ENCODE data around the gene SLC8A2.
"Not testable (repeated sequence)": the region's sequence is repeated elsewhere in the genome, so short reads cannot be mapped to it uniquely, and the experiment has no call there.

Gene SLC8A2

DNA sequence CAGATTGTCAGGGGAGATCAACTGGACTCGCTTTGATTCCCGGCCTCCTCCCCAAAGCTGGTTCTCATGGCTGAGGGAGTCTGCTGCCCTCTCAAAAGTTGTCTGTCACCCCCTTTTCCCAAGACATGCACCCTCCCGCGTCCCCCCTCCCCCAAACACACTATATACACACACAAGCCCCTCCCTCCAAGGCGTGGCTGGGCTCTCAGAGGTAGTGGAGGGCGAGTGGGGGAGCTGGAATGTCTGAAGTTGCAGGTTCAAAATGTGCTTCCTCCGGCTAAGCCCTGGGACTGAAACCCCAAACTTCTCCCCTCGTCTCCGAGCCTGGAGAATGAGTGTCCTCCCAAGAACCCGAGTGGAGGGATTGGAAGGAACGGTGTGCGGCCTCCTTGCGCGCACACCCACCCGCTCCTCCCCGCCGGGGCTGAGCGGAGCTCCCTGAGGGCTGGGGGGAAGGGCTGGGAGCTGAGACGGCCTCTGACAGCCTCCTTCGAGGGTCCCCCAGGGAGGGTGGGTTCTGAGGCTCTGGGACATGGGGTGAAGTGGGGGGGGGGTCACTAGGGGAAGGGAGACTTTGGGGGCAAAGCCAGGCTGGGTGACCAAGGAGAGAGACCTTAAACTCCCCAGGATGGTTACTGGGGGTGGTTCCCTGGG lies 42.4 kb downstream of the SLC8A2 start:
- no peak for DNase-seq (ENCODE audit: low read depth)

DNA sequence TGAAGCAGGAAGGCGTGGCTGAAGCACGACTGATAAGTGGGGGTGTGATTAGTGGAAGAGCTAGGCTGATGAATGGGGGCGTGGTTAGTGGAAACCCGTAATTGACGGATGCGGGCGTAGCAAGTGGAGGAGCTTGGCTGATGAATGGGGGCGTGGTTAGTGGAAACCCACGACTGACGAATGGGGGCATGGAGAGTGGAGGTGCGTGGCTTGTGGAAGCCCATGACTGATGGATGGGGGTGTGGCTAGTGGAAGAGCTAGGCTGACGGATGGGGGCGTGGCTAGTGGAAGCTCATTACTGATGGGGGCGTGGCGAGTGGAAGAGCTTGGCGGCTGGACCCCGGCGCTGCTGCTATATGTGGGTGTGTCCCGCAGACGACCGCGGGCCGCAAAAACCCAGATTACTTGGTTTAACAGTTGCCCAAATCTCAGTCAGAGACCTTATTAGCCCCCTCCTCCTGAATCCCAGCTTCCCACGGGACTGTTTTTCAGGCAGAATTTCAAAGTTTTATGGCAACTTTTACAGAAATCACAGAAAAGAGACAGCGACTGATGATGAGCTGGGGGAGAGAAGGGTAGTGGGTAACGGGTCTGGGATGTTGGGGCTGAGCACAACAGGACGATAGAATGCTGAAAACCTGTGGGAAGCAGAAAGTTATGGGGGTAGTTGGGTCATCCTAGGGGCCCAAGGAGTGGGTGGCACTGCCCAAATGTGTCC lies 43.4 kb downstream of the SLC8A2 start:
- DNase-seq (ENCODE audit: low read depth), result peak; percentile 49

DNA sequence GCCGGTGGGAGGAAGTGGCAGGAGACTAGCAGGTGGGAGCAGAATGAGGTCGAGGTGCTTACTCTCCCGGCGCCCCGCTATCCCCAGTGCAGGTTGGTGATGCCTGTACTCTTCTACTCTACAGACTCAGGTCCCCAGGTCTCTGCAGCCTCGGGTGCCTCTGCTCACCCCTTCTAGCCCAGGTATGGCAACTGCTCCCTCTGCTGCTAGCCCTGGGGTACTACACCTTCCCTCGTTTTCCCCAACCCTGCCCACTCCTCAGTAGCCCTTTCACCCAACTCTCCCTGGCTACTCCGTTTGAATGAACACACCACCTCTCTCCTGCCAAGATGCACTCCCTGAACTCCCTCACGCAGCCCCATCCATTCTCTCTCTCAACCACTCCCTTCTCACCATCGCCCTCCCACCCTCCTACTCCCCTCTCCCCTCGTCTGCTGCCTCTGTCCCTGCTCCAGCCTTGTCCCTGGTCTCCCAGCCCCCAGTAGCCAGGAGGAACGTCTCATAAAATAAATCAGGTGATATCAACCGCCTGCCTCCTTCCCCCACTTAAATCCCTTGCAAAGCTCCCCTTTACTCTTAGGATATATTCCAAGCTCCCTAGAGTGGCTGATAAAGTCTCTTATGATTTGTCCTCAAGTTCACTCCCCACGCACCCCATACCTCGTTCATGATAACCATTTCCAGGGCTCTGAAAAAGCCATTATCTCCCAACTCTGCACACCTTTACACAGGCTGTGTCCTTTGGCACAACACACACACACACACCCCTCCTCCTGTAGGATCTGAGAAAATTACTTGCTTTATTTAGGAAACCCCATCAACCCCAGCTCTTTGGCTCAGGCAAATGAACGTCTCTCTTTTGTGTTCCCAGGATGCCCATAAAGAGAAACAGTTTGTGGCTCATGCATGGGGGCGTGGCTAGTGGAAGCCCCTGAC lies 44.2 kb downstream of the SLC8A2 start:
- DNase-seq (ENCODE audit: low read depth), result peak; percentile 44

DNA sequence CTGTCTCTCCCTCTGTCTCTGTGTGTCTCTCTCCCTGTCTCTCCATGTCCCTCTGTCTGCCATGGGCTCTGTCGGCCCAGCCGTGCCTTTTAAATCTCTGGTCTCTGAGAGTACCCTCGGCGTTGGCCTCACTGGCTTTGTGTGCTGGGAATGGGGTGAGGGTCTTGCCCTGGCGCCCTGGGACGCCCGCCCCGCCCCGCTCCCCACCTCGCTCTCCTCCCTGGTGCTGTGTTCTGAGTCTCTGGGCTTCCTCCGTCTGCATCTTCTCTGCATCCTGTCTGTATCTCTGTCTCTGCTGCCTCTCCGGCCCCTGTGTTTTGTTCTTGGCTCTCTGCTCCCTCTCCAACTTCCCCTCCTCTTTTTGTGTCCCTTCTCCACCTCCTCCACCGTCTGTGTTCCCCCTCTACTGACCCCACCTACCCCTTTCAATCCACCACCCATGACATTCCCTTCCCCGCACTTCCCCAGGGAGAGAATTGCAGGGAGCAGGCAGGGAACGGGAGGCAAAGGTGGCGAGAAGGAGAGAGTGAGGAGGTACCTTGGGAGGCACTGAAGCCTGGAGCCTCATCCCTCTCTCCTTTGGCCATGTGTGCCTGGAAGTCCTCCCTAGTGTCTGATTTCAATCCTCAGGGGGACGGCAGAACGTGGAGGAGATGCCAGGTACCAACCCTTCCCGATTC lies 48.4 kb downstream of the SLC8A2 start:
- DNase-seq (ENCODE audit: low read depth), result no peak

DNA sequence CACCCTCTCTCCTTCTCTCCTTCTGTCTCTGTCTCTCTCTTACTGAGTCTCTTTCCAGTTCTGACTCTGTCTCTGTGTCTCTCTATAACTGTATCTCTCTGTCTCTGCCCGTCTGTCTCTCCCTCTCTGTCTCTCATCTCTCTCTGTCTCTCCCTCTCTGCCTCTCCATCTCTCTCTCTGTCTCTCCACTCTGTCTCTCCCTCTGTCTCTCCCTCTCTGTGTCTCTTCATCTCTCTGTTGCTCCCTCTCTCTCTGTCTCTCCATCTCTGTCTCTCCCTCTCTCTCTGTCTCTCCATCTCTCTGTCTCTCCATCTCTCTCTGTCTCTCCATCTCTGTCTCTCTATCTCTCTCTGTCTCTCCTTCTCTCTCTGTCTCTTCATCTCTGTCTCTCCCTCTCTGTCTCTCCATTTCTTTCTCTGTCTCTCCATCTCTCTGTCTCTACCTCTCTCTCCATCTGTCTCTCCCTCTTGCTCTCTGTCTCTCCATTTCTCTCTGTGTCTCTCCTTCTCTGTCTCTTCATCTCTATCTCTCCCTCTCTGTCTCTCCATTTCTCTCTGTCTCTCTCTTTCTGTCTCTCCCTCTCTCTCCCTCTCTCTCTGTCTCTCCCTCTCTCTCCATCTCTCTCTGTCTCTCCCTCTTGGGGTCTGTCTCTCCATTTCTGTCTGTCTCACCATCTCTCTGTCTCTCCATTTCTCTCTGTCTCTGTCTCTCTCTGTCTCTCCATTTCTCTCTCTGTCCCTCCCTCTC lies 49.1 kb downstream of the SLC8A2 start:
- no peak for DNase-seq (ENCODE audit: low read depth)

DNA sequence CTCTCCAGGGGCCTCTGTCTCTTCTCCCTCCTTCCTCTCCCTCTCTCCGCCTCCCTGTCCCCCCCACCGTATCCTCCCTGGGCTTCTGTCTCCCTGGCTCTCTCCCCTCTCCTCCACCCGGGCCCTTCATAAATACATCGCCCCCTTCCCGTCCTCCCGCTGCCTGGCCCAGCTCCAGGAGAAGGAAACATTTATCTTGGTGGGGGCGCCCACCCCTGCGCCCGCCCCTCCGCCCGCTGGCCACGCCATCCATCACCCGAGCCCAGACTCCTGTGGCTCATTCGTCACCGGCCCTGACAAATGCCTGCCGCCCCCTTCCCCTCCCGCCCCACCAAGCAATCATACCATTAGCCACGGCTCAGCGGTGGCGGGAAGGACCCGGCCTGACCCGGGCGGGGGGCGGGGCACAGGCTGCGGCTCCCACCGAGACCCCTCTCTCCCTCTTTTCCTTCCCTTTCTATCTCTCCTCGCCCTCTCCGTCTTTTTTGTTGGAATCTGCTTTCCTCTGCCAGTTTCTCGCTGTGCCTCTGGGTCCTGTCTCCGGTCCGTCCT lies 49.8 kb downstream of the SLC8A2 start:
- no peak for DNase-seq (ENCODE audit: low read depth)

DNA sequence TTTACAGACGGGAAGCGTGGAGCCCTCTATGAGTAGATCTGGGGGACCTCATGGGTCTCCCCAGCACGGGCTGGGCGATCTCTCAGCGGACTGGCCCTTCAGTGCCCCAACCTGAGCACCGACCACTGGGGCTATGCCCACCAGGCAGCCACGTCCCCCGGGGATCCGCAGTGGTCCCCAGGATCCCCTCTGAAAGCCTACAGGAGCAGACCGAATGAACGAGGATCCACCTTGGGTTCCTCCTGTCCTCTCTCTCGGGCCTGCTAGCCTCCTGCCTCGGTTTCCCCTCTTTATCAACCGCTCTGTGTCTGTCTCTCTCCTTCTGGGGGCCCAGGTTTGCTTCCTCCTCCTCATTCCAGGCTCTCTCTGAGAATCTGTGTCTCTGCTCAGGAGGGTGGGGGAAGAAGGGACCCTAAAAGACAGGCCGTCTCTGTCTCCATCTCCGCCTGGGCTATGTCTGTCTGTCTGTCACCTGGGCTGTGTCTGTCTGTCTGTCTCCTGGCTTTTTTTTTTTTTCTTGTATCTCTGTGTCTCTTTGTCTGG lies 50.4 kb downstream of the SLC8A2 start:
- DNase-seq (ENCODE audit: low read depth), result no peak

DNA sequence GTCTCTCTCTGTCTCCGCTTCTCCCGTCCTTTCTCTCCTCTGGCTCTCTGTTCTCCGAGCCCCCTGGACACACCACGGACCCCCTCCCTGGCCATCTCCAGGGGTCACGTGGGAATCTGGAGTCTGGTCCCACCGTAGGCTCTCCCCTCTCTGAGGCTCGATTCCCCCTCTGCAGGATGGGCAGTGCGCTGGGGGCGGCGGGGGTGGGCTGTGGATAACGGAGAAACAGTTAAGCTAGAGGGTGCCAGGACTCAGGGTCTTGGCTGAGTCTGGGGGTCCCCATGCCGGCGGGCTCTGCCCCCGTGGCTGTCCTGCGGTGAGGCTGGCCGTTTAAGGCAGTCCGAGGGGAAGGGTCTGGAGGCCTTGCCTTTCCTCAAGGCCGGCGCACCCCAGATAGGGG lies 51.9 kb downstream of the SLC8A2 start:
- DNase-seq (ENCODE audit: low read depth), result no peak

DNA sequence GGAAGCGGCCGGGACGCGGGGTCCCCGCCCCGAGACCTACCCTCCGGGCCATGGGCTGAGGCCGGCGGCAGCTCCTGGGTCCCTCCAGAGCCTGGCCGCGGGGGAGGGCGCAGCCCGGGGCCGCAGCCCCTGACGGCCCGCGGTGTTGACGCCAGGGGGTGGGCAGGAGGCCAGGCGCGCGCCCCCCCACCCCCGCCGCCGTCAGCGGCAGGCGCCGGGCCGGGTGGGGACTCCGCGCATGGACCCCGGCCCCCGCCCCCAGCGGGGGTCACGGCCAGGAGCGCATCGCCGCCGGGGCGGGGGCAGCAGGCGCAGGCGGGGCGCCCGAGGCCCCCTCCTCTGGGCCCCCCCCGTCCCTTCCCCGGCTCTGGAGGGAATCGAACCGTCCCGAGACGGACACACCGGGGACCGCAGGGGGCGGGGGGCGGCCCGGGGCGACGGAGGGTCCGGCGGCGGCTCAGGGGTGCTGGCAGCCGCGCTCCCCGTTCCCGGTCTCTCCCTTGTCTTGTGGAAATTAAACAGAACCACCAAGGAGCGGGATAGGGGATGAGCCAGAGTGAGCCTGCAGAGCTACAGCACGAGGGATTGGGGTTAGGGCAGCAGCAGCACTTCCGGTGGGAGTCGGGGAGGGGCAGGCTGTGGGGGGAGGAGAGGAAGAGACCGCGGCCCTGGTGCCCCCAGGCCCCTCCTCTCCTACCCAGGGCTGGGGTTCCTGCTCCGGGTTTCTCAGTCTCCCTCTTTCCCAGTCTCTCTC lies 52.5 kb downstream of the SLC8A2 start, which contains the start of gene MEIS3:
MEIS3 (minus strand) TSS at position 498 of the 754 bp plus-strand sequence; CDS start at position 52, 446 bp downstream.
- no peak for DNase-seq (ENCODE audit: low read depth)

DNA sequence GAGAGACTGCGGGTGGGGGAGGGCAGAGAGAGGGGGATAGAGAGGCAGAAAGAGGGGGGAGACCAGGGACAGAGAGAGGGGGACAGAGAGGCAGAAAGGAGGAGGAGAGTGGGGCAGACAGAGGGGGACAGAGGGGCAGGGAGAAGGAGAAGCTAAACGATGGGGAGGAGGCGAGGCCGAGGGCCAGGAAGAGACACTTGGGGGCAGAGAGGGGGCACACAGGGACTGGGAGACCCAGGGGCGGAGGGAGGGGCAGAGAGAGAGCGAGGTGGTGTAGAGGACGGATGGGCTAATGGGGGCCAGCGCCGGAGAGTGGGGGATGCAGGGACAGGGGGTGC lies 53.0 kb downstream of the SLC8A2 start:
- DNase-seq (ENCODE audit: low read depth), result no peak

DNA sequence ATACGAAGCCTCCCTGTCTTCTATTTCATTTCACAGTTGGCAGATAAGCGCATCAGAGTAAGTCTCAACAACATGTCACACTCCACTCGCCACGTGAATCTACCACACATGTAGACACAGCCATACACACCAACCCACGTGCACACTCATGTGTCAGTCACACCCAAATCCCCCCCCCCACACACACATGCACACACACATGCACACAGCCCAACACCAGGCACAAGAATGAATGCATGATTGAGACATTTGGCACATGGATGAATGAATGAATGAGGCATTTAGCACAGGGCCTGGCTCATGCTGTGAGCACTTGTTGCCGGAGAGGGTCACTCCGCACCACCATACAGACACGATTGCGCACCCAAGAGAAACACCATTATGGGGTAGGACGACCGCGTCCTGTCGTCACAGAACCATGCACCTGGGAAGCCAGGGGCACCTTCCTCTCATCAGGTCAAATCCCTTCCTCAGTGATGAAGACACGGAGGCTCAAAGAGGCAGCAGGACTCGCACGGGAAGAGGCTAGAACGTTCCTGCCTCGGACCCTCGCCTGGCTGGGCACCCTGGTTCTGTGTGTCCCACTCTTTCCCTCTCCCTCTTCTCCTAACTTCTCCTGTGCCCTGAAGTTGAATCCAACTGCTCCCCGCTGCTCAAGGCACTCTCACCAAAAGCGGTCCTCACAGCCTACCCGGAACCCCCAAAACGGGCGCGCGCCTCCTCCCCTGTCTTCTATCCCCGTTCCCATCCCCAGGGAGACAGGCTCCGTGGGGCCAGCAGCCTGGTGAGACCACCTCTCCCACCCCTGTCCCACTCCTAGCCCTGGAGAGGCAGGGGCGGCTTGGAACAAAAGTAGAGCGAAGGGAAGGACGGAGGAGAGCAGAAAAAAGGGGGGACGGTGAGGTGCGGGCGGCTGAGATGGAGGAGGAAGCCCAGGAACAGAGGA lies 53.7 kb downstream of the SLC8A2 start:
- DNase-seq (ENCODE audit: low read depth), result no peak

DNA sequence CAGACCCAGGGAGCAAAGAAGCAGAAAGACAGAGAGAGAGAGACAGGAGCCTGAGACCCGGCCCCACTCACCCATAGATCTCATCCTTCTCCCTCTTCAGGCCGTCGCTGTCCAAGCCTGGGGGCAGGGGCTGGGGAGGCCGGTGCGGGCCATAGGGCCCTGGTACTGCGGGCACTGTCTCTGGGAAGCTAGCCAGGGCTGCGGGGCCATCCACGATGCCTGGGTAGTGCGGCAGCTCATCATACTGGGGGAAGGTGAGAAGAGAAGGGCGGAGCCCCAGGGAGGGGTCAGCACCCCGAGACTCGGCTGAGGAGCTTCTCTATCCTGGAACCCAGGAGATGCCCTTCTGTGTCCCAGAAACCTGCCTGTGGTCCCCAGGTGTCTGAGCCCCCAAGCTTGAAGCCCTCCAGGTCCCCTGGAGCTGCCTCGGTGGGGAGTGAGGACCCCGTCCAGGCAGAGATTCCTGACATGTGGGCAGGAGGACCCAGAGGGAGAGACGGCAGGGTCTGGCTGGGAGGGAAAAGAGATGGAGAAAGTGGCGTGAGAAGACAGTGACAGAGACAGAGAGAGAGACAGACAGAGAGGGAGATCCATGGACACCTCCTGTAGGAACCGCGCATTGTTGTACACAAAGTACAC lies 54.5 kb downstream of the SLC8A2 start:
- no peak for DNase-seq (ENCODE audit: low read depth)

DNA sequence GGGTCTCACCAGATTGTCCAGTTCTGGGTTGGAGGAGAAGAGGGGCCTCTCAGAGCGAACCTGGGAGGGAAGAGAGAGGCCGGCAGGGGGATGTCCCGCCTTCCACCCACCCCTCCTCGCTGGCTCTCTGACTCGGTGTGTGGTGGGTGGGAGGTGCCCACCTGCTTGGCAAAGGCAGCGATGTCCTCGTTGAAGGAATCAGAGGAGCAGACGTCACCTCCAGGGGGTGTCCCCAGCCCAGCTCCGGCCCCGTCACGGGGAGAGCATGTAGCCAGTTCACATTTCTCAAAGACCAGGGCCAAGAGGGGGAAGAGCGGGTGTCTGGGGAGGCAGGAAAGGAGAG lies 55.1 kb downstream of the SLC8A2 start:
- DNase-seq (ENCODE audit: low read depth), result no peak

DNA sequence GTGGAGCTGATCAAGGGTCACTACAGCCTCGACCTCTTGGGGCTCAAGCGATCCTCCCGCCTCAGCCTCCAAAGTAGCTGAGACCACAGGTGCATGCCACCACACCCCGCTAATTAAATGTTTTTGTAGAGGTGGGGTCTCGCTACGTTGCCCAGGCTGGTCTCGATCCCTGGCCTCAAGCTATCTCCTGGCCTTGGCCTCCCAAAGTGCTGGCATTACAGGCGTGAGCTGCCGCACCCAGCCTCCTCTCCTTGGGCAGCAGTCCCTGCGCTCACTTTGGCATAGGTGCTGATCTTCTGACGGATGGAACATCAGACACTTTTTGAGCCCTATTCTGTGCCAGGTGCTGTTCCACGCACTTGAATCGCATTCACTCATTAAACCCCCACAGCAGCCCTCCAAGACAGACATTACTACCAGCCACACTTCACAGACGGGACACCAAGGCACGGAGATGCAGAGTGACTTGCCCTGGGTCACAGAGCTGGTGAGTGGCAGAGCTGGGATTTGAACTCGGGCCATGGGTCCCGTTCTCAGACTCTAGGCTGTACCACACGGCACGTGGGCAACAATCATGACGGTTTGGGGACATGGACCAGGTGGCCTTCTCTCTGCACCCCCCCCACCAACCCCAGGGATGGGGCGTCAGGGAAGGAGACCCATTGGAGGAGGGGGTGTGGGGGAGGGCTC lies 55.6 kb downstream of the SLC8A2 start:
- DNase-seq (ENCODE audit: low read depth), result no peak

DNA sequence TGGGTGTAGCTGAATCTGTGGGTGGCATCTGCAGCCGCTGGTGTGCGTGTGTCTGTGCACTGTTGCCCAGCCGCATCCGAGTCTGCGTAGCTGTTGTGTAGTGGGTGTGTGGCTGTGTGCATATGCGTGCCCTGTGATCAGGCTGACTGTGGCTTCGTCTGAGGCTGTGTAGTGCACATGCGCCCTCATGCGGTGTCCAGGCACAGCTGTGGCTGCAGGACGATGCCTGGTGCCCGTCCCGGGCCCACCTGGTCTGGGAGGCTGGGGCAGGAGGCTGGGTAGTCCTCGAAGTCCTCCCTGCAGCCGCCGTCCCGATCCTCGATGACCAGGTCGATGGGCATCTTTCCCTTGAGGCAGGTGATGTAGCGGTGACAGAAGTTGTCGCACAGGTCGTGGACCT lies 57.2 kb downstream of the SLC8A2 start:
- DNase-seq (ENCODE audit: low read depth), result no peak

DNA sequence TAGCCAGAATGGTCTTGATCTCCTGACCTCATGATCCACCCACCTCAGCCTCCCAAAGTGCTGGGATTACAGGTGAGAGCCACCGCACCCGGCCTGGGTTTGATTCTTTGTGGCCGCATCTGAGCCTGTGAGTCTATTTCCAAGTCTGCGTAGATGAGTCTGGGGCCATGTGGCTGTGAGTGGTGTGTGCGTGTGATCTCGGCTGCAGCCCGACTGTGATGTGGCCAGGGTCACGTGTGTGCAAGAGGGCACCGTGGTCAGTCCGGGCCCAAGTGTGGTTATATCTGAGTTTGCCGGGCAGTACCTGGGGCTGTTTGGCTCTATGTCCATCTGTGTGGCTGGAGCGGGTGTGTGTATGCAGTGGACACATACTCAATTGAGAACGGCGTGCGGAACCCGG lies 57.8 kb downstream of the SLC8A2 start:
- DNase-seq (ENCODE audit: low read depth), result no peak

DNA sequence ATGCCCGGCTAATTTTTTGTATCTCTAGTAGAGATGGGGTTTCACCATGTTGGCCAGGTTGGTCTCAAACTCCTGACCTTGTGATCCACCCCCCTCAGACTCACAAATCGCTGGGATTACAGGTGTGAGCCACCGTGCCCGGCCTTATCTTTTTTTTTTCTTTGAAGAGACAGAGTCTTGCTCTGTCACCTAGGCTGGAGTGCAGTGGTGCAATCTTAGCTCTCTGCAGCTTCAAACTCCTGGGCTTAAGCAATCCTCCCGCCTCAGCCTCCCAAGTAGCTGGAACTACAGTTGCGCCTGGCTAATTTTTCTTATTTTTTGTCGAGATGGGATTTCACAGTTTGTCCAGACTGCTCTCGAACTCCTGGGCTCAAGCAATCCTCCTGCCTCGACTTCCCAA lies 60.0 kb downstream of the SLC8A2 start:
- not testable (repeated sequence) for DNase-seq (ENCODE audit: low read depth)

DNA sequence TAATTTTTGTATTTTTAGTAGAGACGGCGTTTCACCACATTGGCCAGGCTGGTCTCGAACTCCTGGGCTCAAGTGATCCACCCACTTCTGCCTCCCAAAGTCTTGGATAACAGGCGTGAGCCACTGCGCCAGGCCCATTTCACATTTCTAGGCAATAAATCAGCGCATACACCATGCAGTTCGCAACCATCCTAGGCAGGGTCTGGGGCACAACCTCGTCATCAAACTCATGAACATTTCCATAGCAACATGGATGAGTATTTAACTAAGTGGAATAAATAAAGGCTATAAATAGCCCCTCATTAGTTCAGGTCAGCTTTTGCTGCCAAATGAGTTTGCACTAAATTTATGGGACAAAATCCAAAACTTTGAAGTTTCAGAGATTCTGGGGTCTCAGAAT lies 60.6 kb downstream of the SLC8A2 start:
- DNase-seq (ENCODE audit: low read depth), result no peak

Data from activated gamma-delta T cell treated with anti-CD3 and anti-CD28 coated beads, Interleukin-2, amount 50 U/mL, for 16 hours (primary cell).